Measurements from ENCODE around the gene BRD7. TPM values are rescaled to one million over a fixed set of nuclear protein-coding genes. Genes with fewer than 3 reads are reported as not detected.

Gene BRD7
- total and polyA plus RNA-seq, 10 of the 15 experiments (the other 5 are each of a cell fraction or from before 2014, with no cell fraction given), result 16.9 to 74.7 (median 52.0) TPM

DNA sequence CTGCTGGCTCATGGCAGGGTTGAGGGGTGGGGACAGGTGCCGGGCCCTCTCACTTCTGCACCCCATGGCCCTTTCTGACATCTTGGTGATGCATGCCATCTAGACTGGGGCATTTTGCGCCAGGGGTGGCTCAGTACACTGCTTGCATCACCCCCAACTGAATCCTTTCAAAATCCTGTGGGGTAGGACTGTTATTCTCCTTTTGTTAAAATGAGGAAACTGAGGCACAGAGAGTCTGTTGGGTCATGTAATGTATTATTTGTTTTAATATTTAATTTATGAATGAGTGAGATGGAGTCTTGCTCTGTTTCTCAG lies 92.5 kb downstream of the BRD7 start (continued):
- TF ChIP-seq, protein P1, sequence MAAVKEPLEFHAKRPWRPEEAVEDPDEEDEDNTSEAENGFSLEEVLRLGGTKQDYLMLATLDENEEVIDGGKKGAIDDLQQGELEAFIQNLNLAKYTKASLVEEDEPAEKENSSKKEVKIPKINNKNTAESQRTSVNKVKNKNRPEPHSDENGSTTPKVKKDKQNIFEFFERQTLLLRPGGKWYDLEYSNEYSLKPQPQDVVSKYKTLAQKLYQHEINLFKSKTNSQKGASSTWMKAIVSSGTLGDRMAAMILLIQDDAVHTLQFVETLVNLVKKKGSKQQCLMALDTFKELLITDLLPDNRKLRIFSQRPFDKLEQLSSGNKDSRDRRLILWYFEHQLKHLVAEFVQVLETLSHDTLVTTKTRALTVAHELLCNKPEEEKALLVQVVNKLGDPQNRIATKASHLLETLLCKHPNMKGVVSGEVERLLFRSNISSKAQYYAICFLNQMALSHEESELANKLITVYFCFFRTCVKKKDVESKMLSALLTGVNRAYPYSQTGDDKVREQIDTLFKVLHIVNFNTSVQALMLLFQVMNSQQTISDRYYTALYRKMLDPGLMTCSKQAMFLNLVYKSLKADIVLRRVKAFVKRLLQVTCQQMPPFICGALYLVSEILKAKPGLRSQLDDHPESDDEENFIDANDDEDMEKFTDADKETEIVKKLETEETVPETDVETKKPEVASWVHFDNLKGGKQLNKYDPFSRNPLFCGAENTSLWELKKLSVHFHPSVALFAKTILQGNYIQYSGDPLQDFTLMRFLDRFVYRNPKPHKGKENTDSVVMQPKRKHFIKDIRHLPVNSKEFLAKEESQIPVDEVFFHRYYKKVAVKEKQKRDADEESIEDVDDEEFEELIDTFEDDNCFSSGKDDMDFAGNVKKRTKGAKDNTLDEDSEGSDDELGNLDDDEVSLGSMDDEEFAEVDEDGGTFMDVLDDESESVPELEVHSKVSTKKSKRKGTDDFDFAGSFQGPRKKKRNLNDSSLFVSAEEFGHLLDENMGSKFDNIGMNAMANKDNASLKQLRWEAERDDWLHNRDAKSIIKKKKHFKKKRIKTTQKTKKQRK (IDR thresholded peaks at IDR 0.05; ENCODE audit: low read depth, low read length), result no peak
- TF ChIP-seq EED (IDR thresholded peaks at IDR 0.05; ENCODE audit: low read depth) (no peak), BMI1 (IDR thresholded peaks at IDR 0.05; ENCODE audit: borderline replicate concordance) (no peak), YBX1 (IDR thresholded peaks at IDR 0.05) (no peak)

DNA sequence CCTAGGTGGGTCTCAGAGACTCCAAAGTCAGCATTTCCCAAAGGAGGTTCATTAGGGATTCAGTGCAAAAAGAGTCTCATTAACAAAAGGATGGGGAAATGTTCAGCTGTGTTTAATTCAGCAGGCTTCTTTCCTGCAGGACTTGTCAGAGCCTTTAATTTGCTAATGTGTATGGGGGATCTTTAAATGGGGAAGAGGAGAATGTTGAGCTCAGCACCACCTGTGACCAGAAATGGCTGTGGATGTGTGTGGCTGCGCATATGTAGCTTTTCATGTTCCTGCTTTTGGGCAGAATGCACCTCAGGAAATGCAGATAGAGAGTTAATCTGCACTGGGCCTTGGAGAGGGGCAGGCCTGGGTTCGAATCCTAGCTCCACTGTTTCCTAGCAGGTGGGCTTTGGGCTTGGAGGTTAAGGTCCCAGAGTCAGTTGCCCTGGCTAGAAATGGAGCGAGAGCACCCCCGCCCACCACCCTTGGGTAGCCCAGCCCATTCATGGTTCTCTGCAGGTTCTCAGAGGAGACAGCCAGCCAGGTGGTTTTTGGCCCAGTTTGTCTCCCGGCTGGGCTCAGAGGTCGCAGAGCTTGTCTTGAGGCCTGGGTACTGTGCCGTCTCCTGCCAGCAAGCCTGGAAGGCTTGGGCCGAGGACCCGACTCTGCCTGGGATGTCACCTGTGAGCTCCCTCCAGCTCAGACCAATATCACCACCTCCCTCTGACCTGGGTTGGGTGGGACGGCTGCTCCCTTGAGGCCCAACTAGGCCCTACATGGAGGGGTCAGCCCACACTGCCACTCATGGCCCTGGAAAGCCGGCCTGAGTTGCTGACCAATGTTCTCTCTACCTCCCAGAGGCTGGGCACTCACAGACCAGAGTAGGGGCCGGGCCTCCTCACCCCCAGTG lies 93.1 kb downstream of the BRD7 start:
- BruUV-seq (replicated peaks), result no TSS peak
- RAD21 ChIA-PET (ENCODE audit: unreplicated experiment), result interaction anchor here (0.9 to 3.8 kb wide), 19 partner anchors 7 to 531 kb away, joined by 3 to 24 read pairs (median 5); partner anchors contain the start of gene CNEP1R1

More for the DNA sequence above, 93.1 kb downstream of the BRD7 start:
- H3K36me3 ChIP-seq (ENCODE audit: control insufficient read depth in 2 of 2, insufficient read depth in 2 of 2, low read length in 1 of 2), result 0 out of 4 replicates have a peak, but pooled peaks cover 0 to 2% of the 10 kb centered on the region in 2 experiments
- FAIRE-seq (no peak), DNase-seq (ENCODE audit: low read depth, low spot score) (no peak), ATAC-seq (no peak)
- WGBS (ENCODE audit: insufficient coverage, insufficient replicate concordance, low lambda C conversion rate, missing lambda C conversion rate), result 74% methylated on average over 11 of the region's 12 CpGs
- CTCF ChIA-PET, result interaction anchor here (0.9 to 4.3 kb wide), 16 partner anchors 10 to 531 kb away, joined by 3 to 44 read pairs (median 6); partner anchors contain the start of genes ADCY7 and CNEP1R1
- peaks cover 61% of the 10 kb centered on the region for H3K4me1 ChIP-seq (ENCODE audit: control insufficient read depth, insufficient read depth, low read length)
- H2AFZ ChIP-seq (ENCODE audit: control insufficient read depth, low read depth, low read length), result no peak overlapping the region
- H3K9me3 ChIP-seq (replicated peaks; ENCODE audit: control insufficient read depth, insufficient read depth, low read length), result no peaks in the 10 kb centered on the region; the same call in 2 of the 3 replicates
- in situ Hi-C loops (cut with MboI) (no loop called here), intact Hi-C loops (cut with micrococcal nuclease; ENCODE audit: unreplicated experiment) (loop anchor here (5.0 to 10.0 kb wide), 2 partner anchors 121 to 422 kb away; partner anchors contain the start of gene TENT4B)
- H3K27me3 ChIP-seq (replicated peaks in 1 of 2; ENCODE audit: control insufficient read depth in 2 of 2, insufficient read depth in 2 of 2, low read length in 1 of 2), result no peaks in the 10 kb centered on the region
- H3K4me2 ChIP-seq (ENCODE audit: control insufficient read depth, insufficient read depth), result peak overlapping the region; percentile 99
- H4K20me1 ChIP-seq (ENCODE audit: control insufficient read depth, insufficient read depth), result no peaks in the 10 kb centered on the region
- peaks cover 64% of the 10 kb centered on the region for H3K79me2 ChIP-seq (ENCODE audit: control insufficient read depth, insufficient read depth, low read length)
- H3K27ac ChIP-seq (ENCODE audit: control insufficient read depth, insufficient read depth), result peak overlapping the region; percentile 93
- no peak for TF ChIP-seq NRF1 (conservative IDR thresholded peaks at IDR 0.05; ENCODE audit: low read depth, low read length)
- peak; percentile 27; the same call in 1 of the 2 replicates for TF ChIP-seq SPI1 (IDR thresholded peaks at IDR 0.05; ENCODE audit: borderline replicate concordance, insufficient read depth, low read depth, low read length)
- peak overlapping the region; percentile 70 for H3K4me3 ChIP-seq
- H3K9ac ChIP-seq (ENCODE audit: control insufficient read depth, insufficient read depth, low read length), result peak overlapping the region; percentile 94
- POLR2A ChIA-PET, result interaction anchor here (0.6 to 2.3 kb wide), 10 partner anchors 10 to 1457 kb away, joined by 3 to 15 read pairs (median 3); partner anchors contain the start of genes ADCY7, CNEP1R1 and HEATR3
- SMC1A ChIA-PET (ENCODE audit: uncharacterized antibody, unreplicated experiment), result interaction anchor here (0.6 to 4.0 kb wide), 16 partner anchors 7 to 471 kb away, joined by 3 to 24 read pairs (median 4); partner anchors contain the start of gene ADCY7

Data from GM12878 (cell line).